Neural cell (in vitro differentiated cells): Measurements from ENCODE around the gene ALG6.
"Not testable (repeated sequence)": the region's sequence is repeated elsewhere in the genome, so short reads cannot be mapped to it uniquely, and the experiment has no call there.

Experiments used
- EP300 ChIP-seq: fragments of 450-650 bp; conservative IDR thresholded peaks from 2 replicates; pipeline ENCODE4 v1.6.1; 2014; ENCODE audit warnings: antibody characterized with exemption, mild to moderate bottlenecking, moderate library complexity; ENCODE audit not compliant: poor library complexity, severe bottlenecking
- EZH2 ChIP-seq: fragments of 200-600, 300-800 bp; shearing (Covaris generic), sonication (generic); IDR thresholded peaks from 2 replicates; pipeline ENCODE4 v1.6.1; 2014; ENCODE audit warnings: antibody characterized with exemption, low read length, borderline replicate concordance, mild to moderate bottlenecking; ENCODE audit not compliant: insufficient read depth, poor library complexity, severe bottlenecking
- MXI1 ChIP-seq: fragments of 450-650 bp; conservative IDR thresholded peaks from 2 replicates; pipeline ENCODE4 v1.6.1; 2014; ENCODE audit warnings: antibody characterized with exemption, mild to moderate bottlenecking; ENCODE audit not compliant: poor library complexity, severe bottlenecking
- POLR2AphosphoS5 ChIP-seq: IDR thresholded peaks from 2 replicates; pipeline ENCODE4 v1.6.1; 2012
- RAD21 ChIP-seq: fragments of 450-650 bp; conservative IDR thresholded peaks from 2 replicates; pipeline ENCODE4 v1.6.1; 2014; ENCODE audit warnings: antibody characterized with exemption, mild to moderate bottlenecking, moderate library complexity
- SMC3 ChIP-seq: fragments of 450-650 bp; conservative IDR thresholded peaks from 2 replicates; pipeline ENCODE4 v1.6.1; 2014; ENCODE audit warnings: antibody characterized with exemption, mild to moderate bottlenecking, moderate library complexity; ENCODE audit not compliant: poor library complexity
- TF ChIP-seq, protein P1 (sequence below): fragments of 450-650 bp; IDR thresholded peaks from 2 replicates; pipeline ENCODE4 v1.5.1; 2014; ENCODE audit warnings: antibody characterized with exemption, mild to moderate bottlenecking, moderate library complexity; ENCODE audit not compliant: poor library complexity, severe bottlenecking
- TF ChIP-seq, protein P2 (sequence below): IDR thresholded peaks from 2 replicates; pipeline ENCODE4 v1.6.1; 2012; ENCODE audit warnings: borderline replicate concordance

DNA sequence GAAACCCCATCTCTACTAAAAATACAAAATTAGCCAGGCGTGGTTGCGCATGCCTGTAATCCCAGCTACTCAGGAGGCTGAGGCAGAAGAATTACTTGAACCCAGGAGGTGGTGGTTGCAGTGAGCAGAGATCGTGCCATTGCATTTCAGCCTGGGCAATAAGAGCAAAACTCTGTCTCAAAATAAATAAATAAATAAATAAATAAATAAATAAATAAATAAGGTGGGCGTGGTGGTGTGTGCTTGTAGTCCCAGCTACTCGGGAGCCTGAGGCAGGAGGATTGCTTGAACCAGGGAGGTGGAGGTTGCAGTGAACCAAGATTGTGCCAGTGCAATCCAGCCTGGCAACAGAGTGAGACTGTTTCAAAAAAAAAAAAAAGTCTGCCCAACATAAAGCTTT, 101.3 kb downstream of the ALG6 start:
- TF ChIP-seq RAD21, SMC3, EZH2, EP300, MXI1, POLR2AphosphoS5: not testable (repeated sequence)
- TF ChIP-seq, protein P1, sequence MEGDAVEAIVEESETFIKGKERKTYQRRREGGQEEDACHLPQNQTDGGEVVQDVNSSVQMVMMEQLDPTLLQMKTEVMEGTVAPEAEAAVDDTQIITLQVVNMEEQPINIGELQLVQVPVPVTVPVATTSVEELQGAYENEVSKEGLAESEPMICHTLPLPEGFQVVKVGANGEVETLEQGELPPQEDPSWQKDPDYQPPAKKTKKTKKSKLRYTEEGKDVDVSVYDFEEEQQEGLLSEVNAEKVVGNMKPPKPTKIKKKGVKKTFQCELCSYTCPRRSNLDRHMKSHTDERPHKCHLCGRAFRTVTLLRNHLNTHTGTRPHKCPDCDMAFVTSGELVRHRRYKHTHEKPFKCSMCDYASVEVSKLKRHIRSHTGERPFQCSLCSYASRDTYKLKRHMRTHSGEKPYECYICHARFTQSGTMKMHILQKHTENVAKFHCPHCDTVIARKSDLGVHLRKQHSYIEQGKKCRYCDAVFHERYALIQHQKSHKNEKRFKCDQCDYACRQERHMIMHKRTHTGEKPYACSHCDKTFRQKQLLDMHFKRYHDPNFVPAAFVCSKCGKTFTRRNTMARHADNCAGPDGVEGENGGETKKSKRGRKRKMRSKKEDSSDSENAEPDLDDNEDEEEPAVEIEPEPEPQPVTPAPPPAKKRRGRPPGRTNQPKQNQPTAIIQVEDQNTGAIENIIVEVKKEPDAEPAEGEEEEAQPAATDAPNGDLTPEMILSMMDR: not testable (repeated sequence)
- TF ChIP-seq, protein P2, sequence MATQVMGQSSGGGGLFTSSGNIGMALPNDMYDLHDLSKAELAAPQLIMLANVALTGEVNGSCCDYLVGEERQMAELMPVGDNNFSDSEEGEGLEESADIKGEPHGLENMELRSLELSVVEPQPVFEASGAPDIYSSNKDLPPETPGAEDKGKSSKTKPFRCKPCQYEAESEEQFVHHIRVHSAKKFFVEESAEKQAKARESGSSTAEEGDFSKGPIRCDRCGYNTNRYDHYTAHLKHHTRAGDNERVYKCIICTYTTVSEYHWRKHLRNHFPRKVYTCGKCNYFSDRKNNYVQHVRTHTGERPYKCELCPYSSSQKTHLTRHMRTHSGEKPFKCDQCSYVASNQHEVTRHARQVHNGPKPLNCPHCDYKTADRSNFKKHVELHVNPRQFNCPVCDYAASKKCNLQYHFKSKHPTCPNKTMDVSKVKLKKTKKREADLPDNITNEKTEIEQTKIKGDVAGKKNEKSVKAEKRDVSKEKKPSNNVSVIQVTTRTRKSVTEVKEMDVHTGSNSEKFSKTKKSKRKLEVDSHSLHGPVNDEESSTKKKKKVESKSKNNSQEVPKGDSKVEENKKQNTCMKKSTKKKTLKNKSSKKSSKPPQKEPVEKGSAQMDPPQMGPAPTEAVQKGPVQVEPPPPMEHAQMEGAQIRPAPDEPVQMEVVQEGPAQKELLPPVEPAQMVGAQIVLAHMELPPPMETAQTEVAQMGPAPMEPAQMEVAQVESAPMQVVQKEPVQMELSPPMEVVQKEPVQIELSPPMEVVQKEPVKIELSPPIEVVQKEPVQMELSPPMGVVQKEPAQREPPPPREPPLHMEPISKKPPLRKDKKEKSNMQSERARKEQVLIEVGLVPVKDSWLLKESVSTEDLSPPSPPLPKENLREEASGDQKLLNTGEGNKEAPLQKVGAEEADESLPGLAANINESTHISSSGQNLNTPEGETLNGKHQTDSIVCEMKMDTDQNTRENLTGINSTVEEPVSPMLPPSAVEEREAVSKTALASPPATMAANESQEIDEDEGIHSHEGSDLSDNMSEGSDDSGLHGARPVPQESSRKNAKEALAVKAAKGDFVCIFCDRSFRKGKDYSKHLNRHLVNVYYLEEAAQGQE: not testable (repeated sequence)
